Coronary artery (tissue), 2 donors: ENCODE data around the gene CDH23.

Source experiments
- DNase-seq: peaks from one replicate; pipeline ENCODE4 v3.0.0-alpha.2; 2017; ENCODE audit warnings: low spot score
- H3K27ac ChIP-seq, 2 donors: fragments of 200-600 bp; sonication (generic); one replicate each; pipeline ENCODE4 v1.5.1; 2016 to 2019
- H3K4me3 ChIP-seq: fragments of 200-600 bp; sonication (generic); 2 replicates; pipeline ENCODE4 v1.5.1; 2016; ENCODE audit warnings: mild to moderate bottlenecking, moderate library complexity
- CTCF ChIP-seq: fragments of 200-600 bp; sonication (generic); IDR thresholded peaks from one replicate; pipeline ENCODE4 v1.5.1; 2019; ENCODE audit warnings: antibody characterized with exemption

Gene CDH23

GRCh38 chr10:71833451-71834342 lies 437.0 kb downstream of the CDH23 start:
- H3K4me3 ChIP-seq: no peak overlapping the region
- DNase-seq: no peak
- H3K27ac ChIP-seq: no peak overlapping the region
- TF ChIP-seq CTCF: no peak

GRCh38 chr10:71834343-71834674 lies 437.6 kb downstream of the CDH23 start:
- TF ChIP-seq CTCF: no peak
- no peak for DNase-seq
- peak overlapping the region in 1 of 2 donors; percentile 18 for H3K27ac ChIP-seq
- no peak overlapping the region for H3K4me3 ChIP-seq

- Histone ChIP-seq H3K27ac (peak overlapping the region; percentile 68 to 90), H3K4me3 (peak overlapping the region; percentile 11)
- TF ChIP-seq CTCF: no peak
- peak; percentile 92 for DNase-seq
Measured at GRCh38 chr10:71835671-71836595, 439.2 kb downstream of the CDH23 start.

- H3K27ac ChIP-seq: peak overlapping the region; percentile 68 to 90
- TF ChIP-seq CTCF: no peak
- peak overlapping the region; percentile 11 for H3K4me3 ChIP-seq
- DNase-seq: no peak
Measured at GRCh38 chr10:71836596-71836974, 439.9 kb downstream of the CDH23 start.

- no peak for TF ChIP-seq CTCF
- peak overlapping the region; percentile 11 for H3K4me3 ChIP-seq
- DNase-seq: no peak
Measured at GRCh38 chr10:71837098-71837827, 440.5 kb downstream of the CDH23 start.

GRCh38 chr10:71838264-71839211 lies 441.8 kb downstream of the CDH23 start:
- peak overlapping the region in 1 of 2 donors; percentile 90 for H3K27ac ChIP-seq
- no peak for TF ChIP-seq CTCF
- H3K4me3 ChIP-seq: no peak overlapping the region
- no peak for DNase-seq

More at GRCh38 chr10:71837098-71837827, 440.5 kb downstream of the CDH23 start:
- peak overlapping the region; percentile 68 to 90 for H3K27ac ChIP-seq
